ENCODE results near the gene ADGRG4.

DNA sequence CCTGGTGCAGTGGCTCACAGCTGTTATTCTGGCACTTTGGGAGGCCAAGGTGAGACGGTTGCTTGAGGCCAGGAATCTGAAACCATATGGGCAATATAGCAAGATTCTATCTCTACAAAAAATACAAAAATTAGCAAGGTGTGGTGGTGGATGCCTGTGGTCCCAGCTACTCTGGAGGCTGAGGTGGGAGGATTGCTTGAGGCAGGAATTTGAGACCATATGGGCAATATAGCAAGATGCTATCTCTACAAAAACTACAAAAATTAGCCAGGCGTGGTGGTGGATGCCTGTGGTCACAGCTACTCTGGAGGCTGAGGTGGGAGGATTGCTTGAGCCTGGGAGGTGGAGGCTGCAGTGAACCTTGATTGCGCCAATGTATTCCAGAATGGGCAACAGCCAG, 2.3 kb downstream of the ADGRG4 start:
- TF ChIP-seq, protein P1, sequence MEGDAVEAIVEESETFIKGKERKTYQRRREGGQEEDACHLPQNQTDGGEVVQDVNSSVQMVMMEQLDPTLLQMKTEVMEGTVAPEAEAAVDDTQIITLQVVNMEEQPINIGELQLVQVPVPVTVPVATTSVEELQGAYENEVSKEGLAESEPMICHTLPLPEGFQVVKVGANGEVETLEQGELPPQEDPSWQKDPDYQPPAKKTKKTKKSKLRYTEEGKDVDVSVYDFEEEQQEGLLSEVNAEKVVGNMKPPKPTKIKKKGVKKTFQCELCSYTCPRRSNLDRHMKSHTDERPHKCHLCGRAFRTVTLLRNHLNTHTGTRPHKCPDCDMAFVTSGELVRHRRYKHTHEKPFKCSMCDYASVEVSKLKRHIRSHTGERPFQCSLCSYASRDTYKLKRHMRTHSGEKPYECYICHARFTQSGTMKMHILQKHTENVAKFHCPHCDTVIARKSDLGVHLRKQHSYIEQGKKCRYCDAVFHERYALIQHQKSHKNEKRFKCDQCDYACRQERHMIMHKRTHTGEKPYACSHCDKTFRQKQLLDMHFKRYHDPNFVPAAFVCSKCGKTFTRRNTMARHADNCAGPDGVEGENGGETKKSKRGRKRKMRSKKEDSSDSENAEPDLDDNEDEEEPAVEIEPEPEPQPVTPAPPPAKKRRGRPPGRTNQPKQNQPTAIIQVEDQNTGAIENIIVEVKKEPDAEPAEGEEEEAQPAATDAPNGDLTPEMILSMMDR (IDR thresholded peaks at IDR 0.05): no peak
- TF ChIP-seq EP300 (IDR thresholded peaks at IDR 0.05) (no peak), POLR2A (IDR thresholded peaks at IDR 0.05) (no peak)
